HG02973 (cell line): ENCODE data around the gene VPS54.
"Not testable (repeated sequence)": the region's sequence is repeated elsewhere in the genome, so short reads cannot be mapped to it uniquely, and the experiment has no call there.

Experiments used
- ATAC-seq: cut with Tn5 transposase; IDR thresholded peaks from one replicate; pipeline ENCODE4 v1.9.1; 2021; ENCODE audit warnings: moderate library complexity; ENCODE audit not compliant: unreplicated experiment

The VPS54 gene

GRCh38 chr2:63849381-63850203, 169.6 kb downstream of the VPS54 start:
- ATAC-seq = no peak

GRCh38 chr2:63847571-63847970, 171.7 kb downstream of the VPS54 start:
- ATAC-seq = not testable (repeated sequence)

DNA sequence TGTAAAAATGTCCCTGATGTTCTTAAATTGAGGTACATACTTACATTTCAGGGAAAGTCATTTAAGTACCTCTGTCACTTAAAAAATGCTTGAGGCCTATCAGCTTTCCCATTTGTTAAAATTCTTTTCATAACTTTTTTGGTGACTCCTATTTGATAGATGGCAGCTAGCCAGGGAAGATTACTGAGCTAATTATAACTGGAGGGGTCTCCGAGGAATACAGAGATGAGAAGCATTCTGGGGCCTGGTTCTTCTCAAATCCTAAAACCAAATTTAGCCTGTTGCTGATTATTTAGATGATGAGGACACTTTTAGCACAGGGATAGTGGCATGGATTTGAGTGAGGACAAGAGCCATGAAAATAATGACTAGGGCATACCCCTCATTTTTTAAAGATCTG, 172.7 kb downstream of the VPS54 start:
- no peak for ATAC-seq

DNA sequence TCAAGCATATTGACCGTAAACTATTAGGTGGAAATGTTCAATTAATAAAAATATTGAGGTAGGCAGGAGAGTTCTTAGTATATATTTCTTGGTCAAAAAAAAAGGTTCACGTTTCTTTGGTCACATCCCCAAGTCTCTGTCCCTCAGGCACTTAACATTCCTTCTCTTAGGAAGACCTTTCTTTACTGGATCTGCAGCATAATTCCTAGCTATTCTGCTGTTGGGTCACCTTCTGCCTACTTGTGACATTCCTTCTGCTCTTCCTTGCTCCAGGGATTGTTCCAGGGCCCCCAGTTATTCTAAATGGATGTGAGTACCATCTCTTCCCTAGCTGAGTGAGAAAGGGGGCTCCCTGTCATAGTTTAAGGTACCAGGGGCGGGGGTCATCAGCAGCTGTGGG, 173.4 kb downstream of the VPS54 start:
- no peak for ATAC-seq

DNA sequence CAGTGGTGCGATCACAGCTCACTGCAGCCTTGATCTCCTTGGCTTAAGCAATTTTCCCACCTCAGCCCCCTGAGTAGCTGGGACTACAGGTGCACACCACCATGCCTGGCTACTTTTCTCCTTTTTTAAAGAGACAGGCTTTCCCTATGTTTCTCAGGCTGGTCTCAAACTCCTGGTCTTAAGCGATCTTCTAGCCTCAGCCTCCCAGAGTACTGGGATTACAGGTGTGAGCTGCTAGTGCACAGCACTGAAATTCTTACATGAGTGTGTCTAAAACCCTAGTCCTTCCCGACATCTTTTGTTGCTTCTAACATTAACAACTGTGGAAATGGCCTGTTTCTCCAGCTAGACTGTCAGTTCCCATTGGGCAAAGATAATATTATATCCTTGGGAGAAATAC, 174.6 kb downstream of the VPS54 start:
- no peak for ATAC-seq

DNA sequence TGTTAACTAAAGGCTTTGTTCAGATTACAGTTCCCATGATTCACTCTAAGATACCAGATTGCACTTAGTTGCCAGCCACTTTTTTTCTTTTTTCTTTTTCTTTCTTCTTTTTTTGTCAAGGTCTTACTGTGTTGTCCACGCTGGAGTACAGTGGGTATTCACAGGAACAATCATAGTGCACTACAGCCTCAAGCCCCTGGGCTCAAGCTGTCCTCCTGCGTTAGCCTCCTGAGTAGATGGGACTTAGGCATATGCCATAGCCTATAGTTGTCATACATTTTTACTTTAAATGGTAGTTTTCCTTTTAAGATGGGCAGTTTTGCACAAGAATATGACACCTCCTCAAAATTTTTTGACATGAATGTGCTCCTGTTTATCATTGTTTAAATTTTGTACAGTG, 175.4 kb downstream of the VPS54 start:
- no peak for ATAC-seq

- ATAC-seq = no peak
These were observed 176.1 kb downstream of the VPS54 start for GRCh38 chr2:63843093-63843492.

GRCh38 chr2:63842149-63843061, 176.8 kb downstream of the VPS54 start:
- ATAC-seq = no peak
